GM12878 (cell line): Measurements from ENCODE around the gene SCAMP4. TPM values are rescaled to one million over a fixed set of nuclear protein-coding genes. Genes with fewer than 3 reads are reported as not detected.

Experiments used
- ATAC-seq: fragments of 200-7000 bp; cut with Tn5 transposase; 3 replicates; pipeline ENCODE4 v1.9.1; 2020; ENCODE audit warnings: mild to moderate bottlenecking, moderate library complexity
- BruUV-seq: library from RNA; stranded (reverse); fragments of 400-500 nt; replicated peaks from 2 replicates; lab custom pipeline; 2021; lab: Mats Ljungman, UMichigan
- CTCF ChIA-PET: fragments of 300-600 bp; sonication (Branson Sonifier 250); formaldehyde crosslinking; extraction: SDS; loops from one replicate; lab custom pipeline; 2021; ENCODE audit warnings: inconsistent platforms; lab: Yijun Ruan, JAX
- POLR2A ChIA-PET: fragments of 350-600 bp; formaldehyde crosslinking; extraction: SDS; loops from one replicate; lab custom pipeline; 2021; ENCODE audit warnings: inconsistent platforms; lab: Charles Lee
- RAD21 ChIA-PET: fragments of 300-600 bp; sonication (Branson Sonifier 250); formaldehyde crosslinking; loops from one replicate; lab custom pipeline; 2023; ENCODE audit warnings: antibody characterized with exemption; ENCODE audit not compliant: unreplicated experiment; lab: Charles Lee
- SMC1A ChIA-PET: fragments of 300-600 bp; sonication (Branson Sonifier 250); formaldehyde crosslinking; loops from one replicate; lab custom pipeline; 2023; ENCODE audit not compliant: unreplicated experiment, uncharacterized antibody; lab: Charles Lee
- DNase-seq: peaks from one replicate; pipeline ENCODE4 v3.0.0-alpha.2; 2011; ENCODE audit warnings: low read depth, low spot score
- FAIRE-seq: peaks from 3 replicates; lab custom pipeline; 2011; peaks lifted over from hg19 to GRCh38; lab: Jason Lieb, UNC
- H2AFZ ChIP-seq: 2 replicates; pipeline ENCODE4 v1.6.0; 2011; ENCODE audit warnings: low read depth, low read length, control low read depth; ENCODE audit not compliant: control insufficient read depth
- H3K27ac ChIP-seq: 2 replicates; pipeline ENCODE4 v1.5.1; 2011; ENCODE audit warnings: control low read depth; ENCODE audit not compliant: control insufficient read depth, insufficient read depth
- H3K27me3 ChIP-seq, 2 experiments: replicated peaks in 1 of 2; 2 replicates each; pipeline versions ENCODE4 v1.6.0 to v1.6.1; 2011; ENCODE audit warnings: low read length in 1 of 2; ENCODE audit not compliant: control insufficient read depth in 2 of 2, insufficient read depth in 2 of 2
- H3K36me3 ChIP-seq, 2 experiments: 2 replicates each; pipeline ENCODE4 v1.5.1; 2011; ENCODE audit warnings: low read length in 1 of 2; ENCODE audit not compliant: control insufficient read depth in 2 of 2, insufficient read depth in 2 of 2
- H3K4me1 ChIP-seq: 2 replicates; pipeline ENCODE4 v1.6.1; 2011; ENCODE audit warnings: mild to moderate bottlenecking, low read length, moderate library complexity, mixed read lengths; ENCODE audit not compliant: control insufficient read depth, insufficient read depth
- H3K4me2 ChIP-seq: 2 replicates; pipeline ENCODE4 v1.6.0; 2011; ENCODE audit warnings: control low read depth; ENCODE audit not compliant: control insufficient read depth, insufficient read depth
- H3K4me3 ChIP-seq: fragments of 200-600 bp; sonication (generic); 2 replicates; pipeline ENCODE4 v1.5.1; 2016
- H3K79me2 ChIP-seq: 2 replicates; pipeline ENCODE4 v1.6.0; 2011; ENCODE audit warnings: low read length; ENCODE audit not compliant: control insufficient read depth, insufficient read depth
- H3K9ac ChIP-seq: 2 replicates; pipeline ENCODE4 v1.8.0; 2011; ENCODE audit warnings: low read length, control low read depth, mixed read lengths; ENCODE audit not compliant: control insufficient read depth, insufficient read depth
- H3K9me3 ChIP-seq: replicated peaks from 3 replicates; pipeline ENCODE4 v1.5.1; 2011; ENCODE audit warnings: mild to moderate bottlenecking, low read length; ENCODE audit not compliant: control insufficient read depth, insufficient read depth
- H4K20me1 ChIP-seq: 2 replicates; pipeline ENCODE4 v1.6.0; 2011; ENCODE audit not compliant: control insufficient read depth, insufficient read depth
- MEF2B ChIP-seq: fragments of 450-650 bp; IDR thresholded peaks from 2 replicates; pipeline ENCODE4 v1.6.1; 2018; ENCODE audit warnings: mild to moderate bottlenecking, moderate library complexity; ENCODE audit not compliant: partially characterized antibody, poor library complexity, severe bottlenecking
- NR2F1 ChIP-seq: fragments of 450-650 bp; conservative IDR thresholded peaks from 2 replicates; pipeline ENCODE4 v1.6.1; 2017; ENCODE audit warnings: mild to moderate bottlenecking
- WGBS: methylation state at CpG from one replicate; pipeline ENCODE4 v1.1.6; 2016; ENCODE audit warnings: low lambda C conversion rate; ENCODE audit not compliant: insufficient replicate concordance, insufficient coverage; ENCODE audit errors: missing lambda C conversion rate; 5-methylcytosine and 5-hydroxymethylcytosine counted together
- in situ Hi-C: fragments of 300-500 bp; cut with MboI; formaldehyde crosslinking; loops from 9 replicates; pipeline ENCODE4 v1.14.3; 2018; ENCODE audit warnings: mixed read lengths
- intact Hi-C: fragments of 100-400 bp; cut with micrococcal nuclease; formaldehyde crosslinking; loops from one replicate; pipeline ENCODE4 v1.14.2; 2022; ENCODE audit not compliant: unreplicated experiment
- polyA plus RNA-seq, 11 experiments: library from polyadenylated mRNA; depleted of rRNA in 4 of 11; unstranded in 6 of 11; stranded (reverse) in 5 of 11; fragments of >200 nt; fragmentation: Nextera tagmentation in 4 of 11; fragmentation: Illumina TruSeq in 1 of 11; extraction: Ambion mirVana in 4 of 11; extraction: Trizol in 1 of 11; gene quantifications; 1 replicate in 1 of 11; 2 replicates in 10 of 11; pipeline versions ENCODE4 v1.2.1 to v1.2.3, GENCODE V29; 2011 to 2016; ENCODE audit warnings: inconsistent platforms in 2 of 11, missing spikeins in 2 of 11, low read depth in 1 of 11
- total RNA-seq, 4 experiments: library from RNA; depleted of rRNA in 3 of 4; stranded (reverse); fragments of >200 nt in 3 of 4; fragmentation: Illumina TruSeq in 1 of 4; extraction: Trizol in 1 of 4; gene quantifications; 2 replicates each; pipeline versions ENCODE4 v1.2.1 to v1.2.3, GENCODE V29; 2013 to 2021
- TF ChIP-seq, protein P1 (sequence below): fragments of 450-650 bp; IDR thresholded peaks from 2 replicates; pipeline ENCODE4 v1.6.1; 2016; ENCODE audit warnings: mild to moderate bottlenecking

The SCAMP4 gene
- total and polyA plus RNA-seq, 10 of the 15 experiments (the other 5 are each of a cell fraction or from before 2014, with no cell fraction given) = 0.63 to 34.7 (median 12.8) TPM

DNA sequence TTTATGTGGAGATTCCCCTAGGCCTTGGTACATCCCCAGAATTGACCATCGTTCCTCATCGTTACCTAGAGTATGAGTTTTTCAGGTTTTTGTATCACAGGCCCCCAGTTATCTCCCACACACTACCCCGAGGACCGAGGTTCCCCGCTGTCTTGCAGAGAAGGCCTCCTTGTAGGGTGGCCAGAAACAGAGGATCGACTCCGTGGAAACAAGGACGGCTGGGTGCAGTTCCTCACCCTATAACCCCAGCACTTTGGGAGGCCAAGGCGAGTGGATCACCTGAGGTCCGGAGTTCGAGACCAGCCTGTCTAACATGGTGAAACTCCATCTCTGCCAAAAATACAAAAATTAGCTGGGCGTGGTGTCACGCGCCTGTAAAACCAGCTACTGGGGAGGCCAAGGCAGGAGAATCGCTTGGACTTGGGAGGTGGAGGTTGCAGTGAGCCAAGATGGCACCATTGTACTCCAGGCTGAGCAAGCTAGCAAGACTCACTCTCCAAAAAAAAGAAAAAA, 720 bp downstream of the SCAMP4 start:
- WGBS = 63% methylated on average over 15 of the region's 15 CpGs
- intact Hi-C loops (loop anchor here (1.0 to 10.0 kb wide), 3 partner anchors 42 to 189 kb away; partner anchors contain the start of genes BTBD2, IZUMO4 and MOB3A), in situ Hi-C loops (no loop called here)
- H3K36me3 ChIP-seq = no peaks in the 10 kb centered on the region
- peak overlapping the region; percentile 81 for H3K4me3 ChIP-seq
- peaks cover 37% of the 10 kb centered on the region for H3K4me1 ChIP-seq
- DNase-seq (no peak), FAIRE-seq (no peak), ATAC-seq (no peak)
- RAD21 ChIA-PET = interaction anchor here (0.9 kb wide), 1 partner anchor 8 kb away, joined by 3 read pairs; no protein-coding TSS in a partner anchor
- SMC1A ChIA-PET = no interaction called here
- TF ChIP-seq NR2F1 (no peak), MEF2B (peak; percentile 58)
- TF ChIP-seq, protein P1, sequence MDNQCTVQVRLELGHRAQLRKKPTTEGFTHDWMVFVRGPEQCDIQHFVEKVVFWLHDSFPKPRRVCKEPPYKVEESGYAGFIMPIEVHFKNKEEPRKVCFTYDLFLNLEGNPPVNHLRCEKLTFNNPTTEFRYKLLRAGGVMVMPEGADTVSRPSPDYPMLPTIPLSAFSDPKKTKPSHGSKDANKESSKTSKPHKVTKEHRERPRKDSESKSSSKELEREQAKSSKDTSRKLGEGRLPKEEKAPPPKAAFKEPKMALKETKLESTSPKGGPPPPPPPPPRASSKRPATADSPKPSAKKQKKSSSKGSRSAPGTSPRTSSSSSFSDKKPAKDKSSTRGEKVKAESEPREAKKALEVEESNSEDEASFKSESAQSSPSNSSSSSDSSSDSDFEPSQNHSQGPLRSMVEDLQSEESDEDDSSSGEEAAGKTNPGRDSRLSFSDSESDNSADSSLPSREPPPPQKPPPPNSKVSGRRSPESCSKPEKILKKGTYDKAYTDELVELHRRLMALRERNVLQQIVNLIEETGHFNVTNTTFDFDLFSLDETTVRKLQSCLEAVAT = peak; percentile 63
- H3K79me2 ChIP-seq = peaks cover 36% of the 10 kb centered on the region
- peak overlapping the region; percentile 93 for H3K4me2 ChIP-seq
- H2AFZ ChIP-seq = peak overlapping the region; percentile 51
- CTCF ChIA-PET = interaction anchor here (0.7 to 1.7 kb wide), 4 partner anchors 9 to 39 kb away, joined by 3 to 10 read pairs (median 4); no protein-coding TSS in a partner anchor
- H4K20me1 ChIP-seq = no peaks in the 10 kb centered on the region
- POLR2A ChIA-PET = interaction anchor here (0.6 to 1.0 kb wide), 3 partner anchors 21 to 120 kb away, joined by 4 to 6 read pairs (median 5); partner anchors contain the start of gene ABHD17A
- H3K9me3 ChIP-seq = no peaks in the 10 kb centered on the region
- BruUV-seq = no TSS peak
- peak overlapping the region; percentile 84 for H3K9ac ChIP-seq
- H3K27me3 ChIP-seq = no peaks in the 10 kb centered on the region
- H3K27ac ChIP-seq = peak overlapping the region; percentile 96
